DND-41 (cell line): ENCODE results near the gene ERGIC1.

Experiments used
- EZH2 ChIP-seq: IDR thresholded peaks from 3 replicates; pipeline ENCODE4 v1.6.1; 2012; ENCODE audit warnings: borderline replicate concordance, low read depth, mild to moderate bottlenecking, moderate library complexity, low read length, inconsistent platforms; ENCODE audit not compliant: severe bottlenecking
- TF ChIP-seq, protein P1 (sequence below): IDR thresholded peaks from 2 replicates; pipeline ENCODE4 v1.5.1; 2012; ENCODE audit warnings: borderline replicate concordance, low read length, moderate library complexity, mild to moderate bottlenecking; ENCODE audit not compliant: poor library complexity, severe bottlenecking; ENCODE audit errors: extremely low read depth

DNA sequence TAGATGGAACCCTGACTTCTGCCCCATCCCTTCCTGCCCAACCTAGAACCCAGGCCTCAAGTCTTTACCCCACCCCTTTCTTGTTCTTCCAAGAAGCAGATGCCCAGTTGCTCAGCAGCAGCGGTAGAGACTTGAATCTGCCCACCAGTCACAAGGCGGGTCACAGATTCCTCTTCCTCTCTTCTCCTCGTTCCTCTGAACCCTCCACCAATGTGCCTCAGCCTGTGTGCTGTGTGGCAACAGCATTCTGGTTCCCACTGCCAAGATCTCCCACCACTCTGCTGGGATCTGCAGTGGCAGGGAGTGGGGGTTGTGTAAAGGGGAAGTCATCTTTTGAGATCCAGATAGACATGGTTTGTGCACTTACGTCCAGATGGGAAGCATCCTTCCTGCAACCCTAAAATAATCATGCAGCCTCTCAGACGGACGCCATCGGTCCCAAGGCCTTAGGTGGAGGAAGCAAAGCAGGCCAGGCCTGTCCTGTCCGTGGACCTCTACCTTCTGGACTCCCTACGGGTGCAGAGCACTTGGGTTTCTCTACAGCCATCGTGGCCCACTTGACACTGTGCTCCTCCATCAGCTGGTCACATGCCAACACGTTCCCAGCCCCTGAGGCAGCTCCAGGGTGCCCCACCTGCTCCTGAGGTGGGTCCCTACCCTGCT lies 117.5 kb downstream of the ERGIC1 start:
- TF ChIP-seq, protein P1, sequence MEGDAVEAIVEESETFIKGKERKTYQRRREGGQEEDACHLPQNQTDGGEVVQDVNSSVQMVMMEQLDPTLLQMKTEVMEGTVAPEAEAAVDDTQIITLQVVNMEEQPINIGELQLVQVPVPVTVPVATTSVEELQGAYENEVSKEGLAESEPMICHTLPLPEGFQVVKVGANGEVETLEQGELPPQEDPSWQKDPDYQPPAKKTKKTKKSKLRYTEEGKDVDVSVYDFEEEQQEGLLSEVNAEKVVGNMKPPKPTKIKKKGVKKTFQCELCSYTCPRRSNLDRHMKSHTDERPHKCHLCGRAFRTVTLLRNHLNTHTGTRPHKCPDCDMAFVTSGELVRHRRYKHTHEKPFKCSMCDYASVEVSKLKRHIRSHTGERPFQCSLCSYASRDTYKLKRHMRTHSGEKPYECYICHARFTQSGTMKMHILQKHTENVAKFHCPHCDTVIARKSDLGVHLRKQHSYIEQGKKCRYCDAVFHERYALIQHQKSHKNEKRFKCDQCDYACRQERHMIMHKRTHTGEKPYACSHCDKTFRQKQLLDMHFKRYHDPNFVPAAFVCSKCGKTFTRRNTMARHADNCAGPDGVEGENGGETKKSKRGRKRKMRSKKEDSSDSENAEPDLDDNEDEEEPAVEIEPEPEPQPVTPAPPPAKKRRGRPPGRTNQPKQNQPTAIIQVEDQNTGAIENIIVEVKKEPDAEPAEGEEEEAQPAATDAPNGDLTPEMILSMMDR, result no peak
- no peak for TF ChIP-seq EZH2
